ENCODE data around the gene ORC5. TPM values are rescaled to one million over a fixed set of nuclear protein-coding genes. Genes with fewer than 3 reads are reported as not detected.

ORC5 gene
- total RNA-seq, 1 donor from 2014 or later: 19.9 TPM

DNA sequence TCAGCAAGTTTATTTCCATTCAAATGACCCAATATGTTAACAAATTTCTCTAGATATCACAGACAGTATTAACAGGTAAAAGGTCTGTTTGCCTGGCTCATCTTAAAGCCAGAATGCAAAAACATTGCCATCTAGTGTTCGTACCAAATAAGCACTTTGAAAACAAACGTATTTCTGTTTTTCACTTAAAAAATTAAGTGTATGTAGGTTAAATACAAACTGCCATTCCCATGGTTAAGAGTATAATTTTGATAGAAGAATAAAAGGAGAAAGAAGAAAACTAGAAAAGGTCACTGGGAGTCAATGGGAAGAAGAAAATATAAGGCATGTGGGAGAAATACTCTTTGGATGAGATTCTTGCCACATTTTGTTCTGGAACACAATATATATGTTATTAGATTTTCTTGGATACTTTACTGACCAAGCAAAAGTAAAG is 51.0 kb downstream of the ORC5 start:
- H3K4me1 ChIP-seq: no peaks in the 10 kb centered on the region
- no peaks in the 10 kb centered on the region for H3K36me3 ChIP-seq
- no peak overlapping the region for H3K4me3 ChIP-seq
- TF ChIP-seq, protein P1, sequence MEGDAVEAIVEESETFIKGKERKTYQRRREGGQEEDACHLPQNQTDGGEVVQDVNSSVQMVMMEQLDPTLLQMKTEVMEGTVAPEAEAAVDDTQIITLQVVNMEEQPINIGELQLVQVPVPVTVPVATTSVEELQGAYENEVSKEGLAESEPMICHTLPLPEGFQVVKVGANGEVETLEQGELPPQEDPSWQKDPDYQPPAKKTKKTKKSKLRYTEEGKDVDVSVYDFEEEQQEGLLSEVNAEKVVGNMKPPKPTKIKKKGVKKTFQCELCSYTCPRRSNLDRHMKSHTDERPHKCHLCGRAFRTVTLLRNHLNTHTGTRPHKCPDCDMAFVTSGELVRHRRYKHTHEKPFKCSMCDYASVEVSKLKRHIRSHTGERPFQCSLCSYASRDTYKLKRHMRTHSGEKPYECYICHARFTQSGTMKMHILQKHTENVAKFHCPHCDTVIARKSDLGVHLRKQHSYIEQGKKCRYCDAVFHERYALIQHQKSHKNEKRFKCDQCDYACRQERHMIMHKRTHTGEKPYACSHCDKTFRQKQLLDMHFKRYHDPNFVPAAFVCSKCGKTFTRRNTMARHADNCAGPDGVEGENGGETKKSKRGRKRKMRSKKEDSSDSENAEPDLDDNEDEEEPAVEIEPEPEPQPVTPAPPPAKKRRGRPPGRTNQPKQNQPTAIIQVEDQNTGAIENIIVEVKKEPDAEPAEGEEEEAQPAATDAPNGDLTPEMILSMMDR (IDR thresholded peaks at IDR 0.05): no peak
- no peak for TF ChIP-seq POLR2A (IDR thresholded peaks at IDR 0.05)
- TF ChIP-seq POLR2AphosphoS5 (IDR thresholded peaks at IDR 0.05; ENCODE audit: insufficient read depth in 1 of 2, low read depth in 1 of 2): no peak
- no peak overlapping the region for H3K27ac ChIP-seq
- no peaks in the 10 kb centered on the region for H3K9me3 ChIP-seq
- intact Hi-C loops (cut with DNase I): no loop called here
- no peak for DNase-seq (ENCODE audit: extremely low spot score in 2 of 2)
- H3K27me3 ChIP-seq: no peaks in the 10 kb centered on the region

DNA sequence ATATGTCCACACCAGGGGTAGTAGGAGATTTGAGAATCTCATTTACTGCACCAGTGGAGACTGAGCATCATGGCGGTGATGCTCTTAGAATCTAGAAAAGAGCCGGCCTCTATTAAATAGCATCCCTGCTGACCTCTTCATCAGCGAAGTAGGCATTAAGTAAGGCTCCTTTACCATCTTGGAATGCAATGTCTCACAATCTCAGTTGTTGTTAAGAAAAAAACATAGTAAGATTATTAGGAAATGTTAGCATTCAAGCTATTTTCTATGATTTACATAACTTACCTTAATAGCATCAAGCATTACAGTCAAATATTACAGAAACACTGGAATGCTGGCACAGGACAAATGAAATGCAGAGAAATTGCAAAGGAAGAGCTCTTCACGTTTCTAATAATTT is 54.5 kb downstream of the ORC5 start:
- Histone ChIP-seq H3K9me3 (no peaks in the 10 kb centered on the region), H3K4me1 (no peaks in the 10 kb centered on the region), H3K27ac (no peak overlapping the region), H3K36me3 (peaks cover 0 to 6% of the 10 kb centered on the region in 2 donors), H3K4me3 (no peak overlapping the region), H3K27me3 (no peaks in the 10 kb centered on the region)
- intact Hi-C loops (cut with DNase I): no loop called here
- no peak for DNase-seq (ENCODE audit: extremely low spot score in 2 of 2)
- TF ChIP-seq POLR2A (IDR thresholded peaks at IDR 0.05) (no peak), POLR2AphosphoS5 (IDR thresholded peaks at IDR 0.05; ENCODE audit: insufficient read depth in 1 of 2, low read depth in 1 of 2) (no peak)
- TF ChIP-seq, protein P1 (IDR thresholded peaks at IDR 0.05): no peak

DNA sequence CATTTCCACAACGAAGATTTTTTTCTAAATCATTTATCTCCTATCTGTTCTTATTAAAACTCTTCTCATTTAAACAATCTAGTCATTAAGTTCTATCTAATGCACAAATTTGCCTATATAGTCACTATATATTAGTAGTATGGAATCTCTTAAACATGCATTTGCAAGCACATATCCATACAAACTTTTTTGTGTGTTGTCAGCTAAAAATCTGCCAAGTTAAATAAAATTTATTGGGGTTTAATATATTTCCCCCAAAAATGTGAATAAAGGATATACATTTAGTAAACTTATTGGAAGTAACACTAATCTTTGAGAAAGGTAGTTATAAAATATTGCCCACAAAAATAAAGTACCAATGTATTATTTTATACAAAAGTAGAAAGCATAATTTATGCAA is 55.3 kb downstream of the ORC5 start:
- Histone ChIP-seq H3K27me3 (no peaks in the 10 kb centered on the region), H3K9me3 (no peaks in the 10 kb centered on the region), H3K4me3 (no peak overlapping the region), H3K36me3 (peaks cover 0 to 6% of the 10 kb centered on the region in 2 donors), H3K4me1 (no peaks in the 10 kb centered on the region), H3K27ac (no peak overlapping the region)
- TF ChIP-seq, protein P1 (IDR thresholded peaks at IDR 0.05): no peak
- TF ChIP-seq POLR2AphosphoS5 (IDR thresholded peaks at IDR 0.05; ENCODE audit: insufficient read depth in 1 of 2, low read depth in 1 of 2) (no peak), POLR2A (IDR thresholded peaks at IDR 0.05) (no peak)
- intact Hi-C loops (cut with DNase I): no loop called here
- no peak for DNase-seq (ENCODE audit: extremely low spot score in 2 of 2)

DNA sequence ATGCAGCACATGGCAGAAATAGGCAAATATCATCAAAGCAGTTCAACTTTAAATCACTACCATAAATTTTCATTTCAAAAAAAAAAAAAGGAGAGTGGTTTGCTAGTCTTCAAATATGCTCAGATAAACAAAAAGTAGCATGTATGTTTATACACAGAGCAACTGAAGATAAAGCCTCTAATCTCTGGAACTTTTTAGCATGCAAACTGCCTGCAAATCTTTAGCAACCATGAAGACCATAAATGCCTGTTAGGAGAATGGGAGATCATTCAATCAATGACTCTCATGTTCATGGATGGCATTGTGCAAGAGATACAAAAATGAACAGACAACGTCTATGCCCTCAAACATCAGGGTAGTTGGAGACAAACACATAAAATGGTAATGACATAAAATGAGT is 57.3 kb downstream of the ORC5 start:
- intact Hi-C loops (cut with DNase I): no loop called here
- no peaks in the 10 kb centered on the region for H3K27me3 ChIP-seq

DNA sequence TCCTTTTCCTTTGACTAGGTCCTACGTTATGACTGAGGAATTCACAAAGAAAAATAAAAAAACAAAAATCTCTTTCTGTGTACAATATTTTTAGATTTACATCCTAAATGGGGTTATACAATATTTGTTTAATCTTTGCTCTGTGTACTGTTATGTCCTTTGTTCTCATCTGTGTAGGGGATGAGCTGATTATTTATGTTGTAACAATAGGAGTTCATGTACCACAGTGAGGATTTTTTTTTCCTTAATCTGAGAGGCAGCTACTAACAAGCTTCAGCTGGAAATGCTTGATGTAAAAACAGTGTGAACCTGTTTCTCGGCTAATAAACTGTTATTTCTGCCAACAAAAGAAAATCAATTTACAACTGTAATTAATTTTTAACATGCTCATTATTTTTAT is 58.0 kb downstream of the ORC5 start:
- no peaks in the 10 kb centered on the region for H3K4me1 ChIP-seq
- no peaks in the 10 kb centered on the region for H3K27me3 ChIP-seq
- intact Hi-C loops (cut with DNase I): no loop called here
- peaks cover 0 to 6% of the 10 kb centered on the region in 2 donors for H3K36me3 ChIP-seq
- H3K9me3 ChIP-seq: no peaks in the 10 kb centered on the region
- no peak overlapping the region for H3K27ac ChIP-seq
- no peak for DNase-seq (ENCODE audit: extremely low spot score in 2 of 2)
- TF ChIP-seq, protein P1 (IDR thresholded peaks at IDR 0.05): no peak
- no peak for TF ChIP-seq POLR2AphosphoS5 (IDR thresholded peaks at IDR 0.05; ENCODE audit: insufficient read depth in 1 of 2, low read depth in 1 of 2)
- TF ChIP-seq POLR2A (IDR thresholded peaks at IDR 0.05): no peak
- H3K4me3 ChIP-seq: no peak overlapping the region

More for the DNA sequence above, 57.3 kb downstream of the ORC5 start:
- H3K9me3 ChIP-seq: no peaks in the 10 kb centered on the region
- DNase-seq (ENCODE audit: extremely low spot score in 2 of 2): no peak
- peaks cover 0 to 6% of the 10 kb centered on the region in 2 donors for H3K36me3 ChIP-seq
- no peaks in the 10 kb centered on the region for H3K4me1 ChIP-seq
- no peak overlapping the region for H3K27ac ChIP-seq
- no peak for TF ChIP-seq POLR2AphosphoS5 (IDR thresholded peaks at IDR 0.05; ENCODE audit: insufficient read depth in 1 of 2, low read depth in 1 of 2)
- TF ChIP-seq, protein P1 (IDR thresholded peaks at IDR 0.05): no peak
- TF ChIP-seq POLR2A (IDR thresholded peaks at IDR 0.05): no peak
- no peak overlapping the region for H3K4me3 ChIP-seq

Measured in vagina (tissue), 2 donors.